GM19193 (cell line): ENCODE measurements around the gene FKBP14.

Experiments
- POLR2A ChIP-seq: IDR thresholded peaks from 4 replicates; pipeline ENCODE4 v1.6.1; 2011; ENCODE audit not compliant: insufficient read depth, insufficient read length; ENCODE audit errors: extremely low read depth

FKBP14 gene

DNA sequence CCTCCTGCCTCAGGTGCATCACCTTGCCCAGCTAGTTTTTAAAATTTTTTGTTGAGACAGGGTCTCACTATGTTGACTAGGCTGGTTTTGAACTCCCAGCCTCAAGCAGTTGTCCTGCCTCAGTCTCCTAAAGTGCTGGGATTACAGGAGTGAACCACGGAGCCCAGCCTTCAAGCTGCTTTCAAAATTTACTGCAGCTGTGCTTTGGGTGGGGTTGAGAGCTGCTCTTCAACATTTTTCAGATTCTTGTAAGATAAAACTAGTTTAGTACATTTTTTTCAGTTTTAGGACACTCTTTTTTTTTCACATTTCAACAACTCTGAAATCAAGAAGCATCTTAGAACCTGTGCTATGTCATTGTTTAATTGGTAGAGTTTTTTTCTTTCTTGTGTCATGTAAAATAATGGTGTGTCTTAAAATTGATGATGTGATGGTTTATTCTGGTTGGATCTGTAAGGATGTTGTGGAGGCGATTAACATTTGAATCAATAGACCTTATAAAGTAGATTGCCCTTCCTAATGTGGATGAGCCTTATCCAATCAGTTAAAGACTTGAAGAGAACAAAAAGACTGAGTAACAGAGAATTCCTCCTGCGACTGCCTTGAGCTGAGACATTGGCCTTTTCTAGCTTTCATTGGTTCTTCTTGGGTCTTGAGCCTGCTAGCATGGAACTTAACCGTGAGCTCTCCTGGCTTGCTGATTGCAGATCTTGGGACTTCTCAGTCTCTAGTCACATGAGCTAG is 15.2 kb upstream of the FKBP14 start:
- no peak for TF ChIP-seq POLR2A

DNA sequence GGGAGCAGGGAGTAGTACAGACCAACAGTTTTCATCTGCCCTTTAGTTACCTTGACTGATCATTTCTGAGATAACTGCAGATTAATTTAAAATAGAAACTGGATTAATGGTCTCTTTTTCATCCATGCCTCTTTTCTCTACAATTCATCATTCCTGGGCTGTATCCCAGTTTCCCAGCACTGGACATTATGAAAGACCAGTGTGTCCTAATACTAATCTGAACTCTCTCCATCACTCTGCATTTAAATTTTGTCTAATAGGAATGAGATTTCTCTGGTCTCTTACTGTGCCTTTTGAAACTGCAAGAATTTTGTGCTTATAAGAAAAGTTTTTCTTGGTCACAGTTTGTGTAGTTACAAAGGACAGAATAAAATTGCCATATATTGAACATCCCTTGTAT is 14.4 kb upstream of the FKBP14 start:
- TF ChIP-seq POLR2A, result no peak

- no peak for TF ChIP-seq POLR2A
Observed at GRCh38 chr7:30038196-30038980, 11.9 kb upstream of the FKBP14 start.

DNA sequence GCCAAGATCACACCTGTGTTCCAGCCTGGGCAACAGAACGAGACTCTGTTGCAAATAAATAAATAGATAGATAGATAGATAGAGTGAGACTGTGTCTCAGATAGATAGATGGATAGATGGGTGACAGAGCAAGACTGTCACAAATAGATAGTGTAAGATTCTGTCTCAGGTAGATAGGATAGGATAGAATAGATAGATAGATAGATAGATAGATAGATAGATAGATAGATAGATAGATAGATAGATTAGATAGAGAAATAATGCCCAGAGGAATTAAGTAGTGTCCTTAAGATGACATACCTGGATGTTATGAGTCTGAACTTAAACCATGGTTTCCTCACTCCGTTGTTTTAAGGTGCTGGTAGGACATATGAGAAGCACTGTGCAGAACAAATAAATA is 9.7 kb upstream of the FKBP14 start:
- TF ChIP-seq POLR2A, result no peak

- no peak for TF ChIP-seq POLR2A
Observed at GRCh38 chr7:30034501-30034900, 8.0 kb upstream of the FKBP14 start.

DNA sequence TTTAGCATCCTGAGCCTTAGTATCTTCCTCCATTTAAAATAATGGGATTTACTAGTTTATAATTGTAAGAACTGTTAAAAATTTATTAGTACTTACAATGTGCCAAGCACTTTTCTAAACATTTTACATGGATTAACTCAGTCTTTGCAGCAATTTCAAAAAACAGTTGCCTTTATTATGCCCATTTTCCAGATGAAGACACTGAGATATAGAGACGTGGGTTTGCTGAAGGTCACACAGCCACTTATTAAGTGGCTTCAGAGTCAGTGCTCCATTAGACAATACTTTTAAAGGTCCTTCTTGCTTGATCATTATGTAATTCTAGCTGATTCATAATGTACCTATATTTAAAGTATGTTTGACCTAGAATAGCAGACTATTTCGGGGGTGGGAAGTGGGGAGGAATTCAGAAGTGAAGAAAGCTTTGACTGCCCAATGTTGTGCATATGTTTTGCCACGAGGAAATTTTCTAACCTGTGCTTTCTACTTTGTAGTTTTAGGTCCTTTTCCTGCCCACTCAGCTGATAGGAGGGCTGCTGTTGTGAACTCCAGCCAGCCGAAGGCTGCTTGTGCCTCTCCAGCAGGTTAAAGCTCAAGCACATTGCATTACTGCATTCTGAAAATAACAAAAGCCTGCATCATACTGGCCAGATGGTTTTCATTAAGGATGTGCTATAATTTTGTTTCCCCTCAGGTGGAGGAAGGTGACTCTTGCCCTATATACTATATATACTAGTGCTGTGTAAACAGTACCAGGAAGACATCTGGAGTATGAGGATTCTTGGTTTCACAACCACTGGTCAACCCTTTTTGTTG is 6.0 kb upstream of the FKBP14 start:
- no peak for TF ChIP-seq POLR2A

- TF ChIP-seq POLR2A, result no peak
Observed at GRCh38 chr7:30029696-30030095, 3.2 kb upstream of the FKBP14 start.

GRCh38 chr7:30028749-30029635 is 2.5 kb upstream of the FKBP14 start:
- no peak for TF ChIP-seq POLR2A

GRCh38 chr7:30028216-30028748 is 1.8 kb upstream of the FKBP14 start, which contains the start of gene PLEKHA8:
TSS of gene PLEKHA8 (plus strand) at chr7:30028412. CDS start at chr7:30028763, 351 bp downstream.
- TF ChIP-seq POLR2A, result peak; percentile 64

DNA sequence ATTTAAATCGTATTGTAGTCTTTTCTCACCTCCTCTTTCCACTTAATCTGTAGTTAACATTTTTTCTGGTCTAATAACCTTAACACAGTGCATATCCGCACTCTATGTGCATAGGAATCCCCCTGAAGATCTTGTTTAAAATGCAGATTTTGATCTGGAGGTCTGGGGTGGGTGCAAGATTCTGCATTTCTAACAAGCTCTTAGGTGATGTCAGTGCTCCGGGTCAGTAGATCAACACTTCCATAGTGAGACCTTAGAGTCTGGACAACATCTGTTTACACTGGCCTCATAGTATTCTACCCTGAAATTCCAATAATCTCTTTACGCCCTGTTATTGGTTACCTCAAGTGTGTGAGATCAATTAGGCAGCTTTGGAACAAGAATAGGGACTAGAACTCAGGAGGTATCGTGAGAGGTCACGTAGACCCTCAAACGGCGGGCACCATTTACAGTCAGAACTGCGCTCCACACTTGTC is 1.3 kb upstream of the FKBP14 start:
- no peak for TF ChIP-seq POLR2A

DNA sequence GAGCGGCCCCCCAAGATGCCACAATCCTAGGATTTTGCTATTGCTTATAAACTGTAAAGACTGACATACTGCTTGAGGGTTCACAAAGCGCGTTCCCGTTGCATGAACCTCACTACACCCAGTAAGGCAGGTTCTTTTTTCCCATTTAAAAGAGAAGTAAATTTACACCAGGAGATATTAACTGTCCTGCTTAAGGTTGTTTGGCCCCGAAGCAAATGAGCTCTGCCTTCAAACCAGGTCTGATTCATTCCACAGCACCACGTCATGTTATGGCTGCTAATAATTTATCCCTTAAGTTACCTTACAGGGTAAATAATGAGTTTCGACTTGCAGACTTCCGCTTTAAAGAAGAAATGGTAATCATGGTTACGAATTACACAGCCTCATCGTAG is 559 bp upstream of the FKBP14 start:
- TF ChIP-seq POLR2A, result no peak

GRCh38 chr7:30023524-30023923 is 3.0 kb downstream of the FKBP14 start:
- no peak for TF ChIP-seq POLR2A

DNA sequence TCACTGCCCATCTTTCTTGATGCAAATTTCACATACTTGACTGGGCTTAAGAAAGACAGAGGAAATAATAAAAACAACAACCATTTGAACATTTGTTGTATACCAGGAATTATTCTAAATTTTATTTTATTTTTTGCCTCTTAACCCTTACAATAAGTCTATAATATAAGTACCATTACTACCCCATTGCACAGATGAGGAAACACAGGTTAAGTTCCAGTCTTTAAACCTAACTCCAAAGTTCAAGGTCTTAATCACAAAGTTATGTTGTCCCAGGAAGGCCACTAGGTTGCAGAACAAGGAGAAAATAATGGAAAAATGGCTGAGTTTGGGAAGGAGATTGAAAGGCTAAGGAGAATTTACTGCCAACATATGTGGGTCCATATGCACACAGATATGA is 3.5 kb downstream of the FKBP14 start:
- no peak for TF ChIP-seq POLR2A

- TF ChIP-seq POLR2A, result no peak
Observed at GRCh38 chr7:30020535-30020934, 6.0 kb downstream of the FKBP14 start.
